Fibroblast of skin of left biceps (primary cell): Measurements from ENCODE around the gene KANK2.
"Not testable (repeated sequence)": the region's sequence is repeated elsewhere in the genome, so short reads cannot be mapped to it uniquely, and the experiment has no call there.

ENCODE experiments used
- DNase-seq, 2 experiments: peaks; one replicate each; pipeline ENCODE4 v3.0.0-alpha.2; 2013; ENCODE audit warnings: low read depth in 2 of 2

Gene KANK2

DNA sequence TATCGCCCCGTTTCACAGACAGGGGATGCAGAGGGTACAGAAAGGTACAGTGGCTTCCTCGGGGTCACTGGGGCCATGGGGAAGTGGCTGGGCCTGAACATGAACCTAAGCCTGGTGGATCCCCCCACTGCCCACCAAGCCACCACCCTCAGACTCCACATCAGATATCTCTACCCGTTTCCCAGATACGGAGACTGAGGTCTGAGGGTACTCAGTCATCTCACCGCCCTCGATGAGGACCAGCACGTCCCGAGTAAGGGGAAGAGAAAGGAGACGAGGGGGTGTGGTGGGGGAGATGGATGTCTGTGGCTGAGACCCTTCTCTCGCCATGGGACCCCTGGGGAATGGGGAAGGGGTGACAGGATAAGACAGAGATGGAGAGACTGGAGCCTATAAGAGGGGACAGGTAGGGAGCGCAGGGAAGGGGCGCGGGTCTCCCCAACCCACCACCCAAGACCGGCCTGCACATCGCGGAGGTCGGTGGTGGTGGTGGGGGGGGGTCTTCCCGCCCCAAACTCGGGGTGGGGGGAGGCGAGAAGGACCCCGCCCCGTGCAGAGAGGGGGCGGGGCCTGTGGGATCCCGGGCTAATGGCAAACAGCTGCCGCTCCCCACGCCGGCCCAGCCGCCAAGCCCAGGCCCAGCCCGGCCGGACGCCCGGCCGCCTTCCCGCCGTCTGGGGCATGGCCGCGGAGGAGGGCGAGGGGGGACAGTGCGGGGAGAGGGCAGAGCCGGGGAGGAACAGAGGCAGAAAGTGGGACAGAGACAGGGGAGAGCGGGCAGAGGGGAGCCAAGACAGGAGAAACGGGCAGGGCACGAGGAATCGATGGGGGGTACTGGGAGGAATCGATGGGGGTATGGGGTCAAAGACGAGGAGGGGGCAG lies 698 bp downstream of the KANK2 start:
- DNase-seq = no peak

DNA sequence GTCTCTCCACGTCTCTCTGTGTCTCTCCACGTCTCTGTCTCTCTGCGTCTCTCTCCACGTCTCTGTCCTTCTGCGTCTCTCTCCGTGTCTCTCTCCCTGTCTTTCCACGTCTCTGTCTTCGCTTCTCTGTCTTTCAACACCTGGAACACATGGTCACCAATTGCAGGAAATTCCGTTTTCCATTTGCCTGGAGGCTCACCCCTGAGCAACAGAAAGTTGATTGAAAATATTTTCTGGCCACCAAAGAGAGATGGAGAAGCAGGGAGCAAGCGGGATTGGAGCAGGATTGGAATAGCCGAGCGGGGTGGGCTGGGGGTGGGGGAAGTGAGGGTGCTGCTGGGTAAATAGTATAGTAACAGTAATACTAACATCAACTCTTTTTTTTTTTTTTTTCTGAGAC lies 1.7 kb downstream of the KANK2 start:
- DNase-seq = no peak

DNA sequence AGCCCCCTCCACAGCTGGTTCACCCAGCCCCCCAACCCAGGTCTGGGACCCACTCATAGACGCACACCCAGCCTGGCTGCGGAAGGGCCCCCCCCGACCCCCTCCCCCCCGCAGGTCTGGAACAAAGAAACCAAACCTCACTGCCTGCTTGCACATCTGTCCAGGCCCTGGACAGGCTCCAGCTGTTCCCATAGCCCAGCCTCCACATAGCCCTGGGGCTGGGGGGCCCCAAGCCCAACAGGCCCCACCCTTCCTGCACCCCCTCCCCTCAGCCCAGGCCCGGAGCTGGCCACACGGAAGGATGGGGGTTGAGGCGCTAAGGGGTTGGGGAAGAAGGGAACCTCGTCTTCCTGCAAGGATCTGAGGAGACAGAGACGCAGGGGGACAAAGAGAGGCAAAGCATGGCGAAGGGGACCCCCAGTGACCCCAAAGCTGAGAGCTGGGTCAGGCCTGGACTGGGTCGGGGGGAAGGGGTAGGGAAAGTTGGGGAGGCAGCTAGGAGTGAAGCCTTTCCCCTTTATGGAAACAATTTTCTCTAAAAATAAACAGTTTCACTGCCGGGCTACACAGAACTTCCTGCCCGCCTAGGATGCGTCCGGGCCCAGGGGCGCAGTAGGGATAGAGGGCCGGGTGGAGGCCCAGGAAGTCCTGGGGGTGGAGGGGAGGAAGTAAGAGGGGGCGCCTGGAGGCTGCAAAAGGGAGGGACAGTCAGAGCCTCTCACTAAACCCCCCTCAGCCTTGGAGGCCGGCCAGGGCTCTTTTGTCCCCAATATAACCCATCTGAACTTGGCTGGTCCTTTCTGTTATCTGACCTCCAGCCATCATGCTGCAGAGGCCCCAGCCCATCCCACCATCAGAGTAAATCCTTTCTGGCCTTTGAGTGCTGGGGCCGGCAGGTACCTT lies 2.4 kb downstream of the KANK2 start:
- no peak for DNase-seq

DNA sequence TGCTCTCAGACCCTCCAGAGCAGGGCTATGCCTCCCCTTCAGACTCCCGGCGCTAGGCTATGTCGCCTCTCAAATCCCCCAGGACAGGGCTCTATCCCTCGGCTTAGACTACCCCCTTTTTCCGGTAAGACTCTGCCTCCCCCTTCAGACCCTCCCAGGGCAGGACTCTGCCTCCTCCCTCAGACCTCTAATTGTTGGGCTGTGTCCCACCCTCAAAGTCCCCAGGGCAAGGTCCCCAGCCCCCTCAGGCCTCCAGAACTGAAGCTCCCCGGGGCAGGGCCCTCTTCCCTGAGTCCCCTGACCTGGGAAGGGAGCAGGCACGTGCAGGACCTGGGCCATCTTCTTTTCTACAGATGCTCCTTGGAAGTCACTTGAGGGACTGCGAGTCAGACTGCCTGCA lies 3.2 kb downstream of the KANK2 start:
- no peak for DNase-seq

DNA sequence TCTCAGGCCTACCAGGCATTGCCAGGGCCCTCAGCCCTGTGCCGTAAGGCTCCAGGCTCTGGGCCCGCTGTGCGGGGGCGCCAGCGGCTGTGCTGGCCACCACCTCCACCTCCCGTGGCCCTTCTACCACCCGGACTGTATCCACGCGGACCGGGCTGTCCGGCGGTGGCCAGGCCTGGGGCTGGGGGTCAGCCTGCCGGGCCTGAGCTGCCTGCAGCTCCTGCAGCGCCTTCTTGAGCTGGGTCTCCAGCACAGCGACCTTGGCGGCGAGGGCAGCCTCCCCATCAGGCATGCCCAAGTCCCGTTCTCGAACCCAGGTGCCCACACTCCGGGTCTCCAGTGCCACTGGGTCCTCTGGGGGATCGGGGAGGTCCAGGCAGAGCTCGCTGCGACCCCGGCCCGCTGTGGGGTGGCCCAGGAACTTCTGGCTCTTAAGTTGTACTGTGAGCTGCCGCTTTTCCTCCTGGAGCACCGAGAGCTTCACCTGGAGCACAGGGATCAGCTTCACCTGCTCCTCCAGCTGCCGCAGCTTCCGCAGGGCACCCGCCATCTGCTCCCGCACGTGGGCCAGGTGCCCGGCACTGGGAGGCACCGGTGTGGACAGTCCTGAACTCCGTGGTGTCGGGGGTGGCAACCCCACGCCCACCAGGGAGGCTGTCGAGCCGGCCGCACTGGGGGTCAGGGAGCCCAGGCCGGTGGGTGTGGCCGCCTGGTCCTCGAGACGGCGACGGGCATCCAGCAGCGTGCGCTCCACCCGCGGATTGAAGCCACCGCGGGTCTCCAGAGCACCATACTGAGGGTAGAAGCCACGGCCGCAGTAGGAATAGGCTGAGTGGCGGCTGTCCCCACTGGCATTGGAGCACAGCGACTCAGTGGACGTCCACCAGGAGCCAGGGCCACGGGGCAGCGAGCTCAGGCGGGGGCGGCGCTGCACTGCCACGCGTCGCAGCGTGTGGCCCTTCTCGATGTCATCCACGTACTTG lies 4.1 kb downstream of the KANK2 start:
- no peak for DNase-seq

DNA sequence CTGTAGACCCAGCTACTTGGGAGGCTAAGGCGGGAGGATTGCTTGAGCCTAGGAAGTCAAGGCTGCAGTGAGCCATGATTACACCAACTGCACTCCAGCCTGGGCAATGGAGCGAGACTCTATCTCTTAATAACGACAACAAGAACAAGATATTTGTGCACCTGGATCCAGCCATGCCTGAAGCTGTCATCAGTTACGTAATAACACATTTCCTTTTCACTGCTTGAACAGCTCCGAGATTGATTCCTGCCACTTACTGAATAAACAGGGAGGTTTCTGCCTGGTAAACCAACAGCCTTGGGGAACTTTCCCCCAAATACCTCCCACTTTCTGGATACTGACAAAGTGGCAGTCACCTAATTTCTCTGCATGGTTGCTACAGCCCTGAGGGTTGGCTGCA lies 5.4 kb downstream of the KANK2 start:
- no peak for DNase-seq

DNA sequence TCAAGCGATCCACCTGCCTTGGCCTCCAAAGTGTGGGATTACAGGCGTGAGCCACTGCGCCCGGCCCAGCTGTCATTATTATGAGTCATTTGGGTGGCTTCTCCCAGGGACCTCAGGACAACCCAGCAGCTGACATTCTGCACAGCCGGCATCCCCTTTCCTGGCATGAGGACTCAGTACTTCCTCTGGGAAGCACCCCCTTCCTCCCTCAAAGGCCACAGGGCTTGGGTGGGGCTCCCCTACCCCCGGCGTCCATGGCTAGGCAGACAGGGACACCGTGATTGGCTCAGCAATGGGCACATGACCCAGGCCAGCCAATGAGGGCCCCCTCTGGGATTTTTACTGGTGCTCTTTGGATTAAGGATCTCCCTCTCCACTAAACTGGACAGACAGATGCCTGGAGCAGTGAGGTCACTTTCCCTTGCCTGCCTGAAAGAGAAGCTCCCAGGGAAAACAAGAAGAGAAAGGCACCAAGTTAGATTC lies 6.0 kb downstream of the KANK2 start:
- DNase-seq = no peak

DNA sequence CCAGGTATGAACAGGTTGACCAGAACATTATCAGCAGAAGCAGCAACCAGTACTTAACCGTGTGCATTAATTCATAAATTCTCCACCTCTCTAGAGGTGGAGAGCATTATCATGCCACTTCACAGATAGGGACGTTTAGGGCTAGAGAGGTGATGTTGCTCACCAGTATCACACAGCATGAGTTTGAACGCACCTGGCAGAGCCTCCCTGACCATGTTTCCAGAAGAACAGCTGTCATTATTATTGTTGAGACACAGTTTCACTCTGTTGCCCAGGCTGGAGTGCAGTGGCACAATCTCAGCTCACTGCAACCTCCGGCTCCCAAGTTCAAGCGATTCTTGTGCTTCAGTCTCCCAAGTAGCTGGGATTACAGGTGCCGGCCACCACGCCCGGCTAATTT lies 6.8 kb downstream of the KANK2 start:
- no peak for DNase-seq

DNA sequence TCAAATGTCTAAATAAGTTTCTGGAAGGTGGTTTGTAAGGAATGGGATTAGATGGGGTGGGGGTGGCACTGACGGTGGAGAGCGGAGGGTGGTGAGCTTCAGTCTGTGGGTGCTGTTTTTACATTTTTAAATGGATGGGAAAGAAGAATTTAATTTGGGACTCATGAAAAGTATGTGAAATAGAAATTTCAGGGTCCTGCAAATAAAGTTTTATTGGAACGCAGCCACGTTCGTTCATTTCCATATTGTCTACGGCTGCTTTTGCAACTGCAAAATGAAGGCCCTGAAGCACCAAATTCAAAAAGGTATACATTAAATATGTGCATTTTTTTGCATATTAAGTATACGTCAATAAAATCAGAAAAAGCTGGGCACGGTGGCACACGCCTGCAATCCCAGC lies 9.9 kb downstream of the KANK2 start:
- no peak for DNase-seq

DNA sequence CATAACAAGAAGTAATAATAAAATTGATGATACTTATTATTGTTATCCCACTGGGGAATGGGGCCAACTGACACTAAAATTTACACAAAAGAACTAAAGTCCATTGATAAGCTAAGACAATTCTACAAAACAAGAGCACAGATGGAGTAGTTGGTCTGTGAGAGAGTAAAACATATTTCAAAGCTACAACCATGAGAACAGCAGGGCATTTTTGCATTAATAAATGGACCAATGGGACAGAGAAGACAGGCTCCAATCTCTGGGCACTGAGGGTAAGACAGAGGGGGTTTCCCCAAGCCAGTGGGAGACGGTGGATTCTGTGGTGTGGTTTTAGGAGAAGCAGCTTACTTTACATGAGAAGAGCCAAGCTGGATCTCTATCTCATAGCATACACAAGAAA lies 14.4 kb downstream of the KANK2 start:
- no peak for DNase-seq

DNA sequence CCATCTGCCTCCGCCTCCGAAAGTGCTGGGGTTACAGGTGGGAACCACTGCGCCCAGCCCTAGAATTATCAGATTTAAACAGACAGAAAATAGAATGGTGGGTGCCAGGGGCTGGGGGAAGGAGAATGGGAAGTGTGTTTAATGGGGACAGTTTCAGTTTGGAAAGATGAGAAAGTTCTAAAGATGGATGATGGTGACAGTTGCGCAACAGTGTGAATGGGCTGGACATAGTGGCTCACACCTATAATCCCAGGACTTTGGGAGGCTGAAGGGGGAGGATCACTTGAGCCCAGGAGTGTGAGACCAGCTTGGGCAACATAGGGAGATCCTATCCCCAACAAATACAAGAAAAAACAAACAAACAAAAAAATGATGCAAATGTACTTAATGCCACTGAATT lies 15.9 kb downstream of the KANK2 start:
- no peak for DNase-seq

DNA sequence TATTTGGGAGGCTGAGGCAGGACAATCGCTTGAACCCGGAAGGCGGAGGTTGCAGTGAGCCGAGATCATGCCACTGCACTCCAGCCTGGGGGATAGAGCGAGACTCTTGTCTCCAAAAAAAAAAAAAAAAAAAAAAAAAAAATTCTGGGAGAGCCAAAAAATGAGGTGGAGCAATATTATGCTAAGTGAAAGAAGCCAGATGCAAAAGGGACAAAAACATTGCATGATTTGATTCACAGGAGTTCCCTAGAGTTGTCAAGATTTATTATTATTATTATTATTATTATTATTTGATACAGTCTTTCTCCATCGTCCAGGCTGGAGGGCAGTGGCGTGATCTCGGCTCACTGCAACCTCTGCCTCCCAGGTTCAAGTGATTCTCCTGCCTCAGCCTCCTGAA lies 16.4 kb downstream of the KANK2 start:
- not testable (repeated sequence) for DNase-seq

DNA sequence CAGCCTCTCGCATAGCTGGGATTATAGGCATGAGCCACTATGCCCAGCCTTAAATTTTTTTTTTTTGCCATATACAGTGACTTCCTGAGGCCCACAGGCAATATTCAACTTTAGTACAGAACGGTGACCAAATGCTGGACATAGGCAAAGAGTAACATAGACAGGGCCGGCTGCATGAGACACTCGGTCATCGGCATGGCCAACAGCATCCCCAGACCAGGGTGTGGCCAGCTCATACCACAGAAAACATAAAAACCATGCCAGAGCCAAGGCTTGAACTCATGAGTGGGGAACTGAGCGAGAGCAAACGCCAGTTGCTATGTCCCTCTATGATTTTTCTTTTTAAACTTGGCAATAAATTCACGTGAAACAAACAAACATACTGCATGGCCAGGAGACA lies 17.0 kb downstream of the KANK2 start:
- no peak for DNase-seq

DNA sequence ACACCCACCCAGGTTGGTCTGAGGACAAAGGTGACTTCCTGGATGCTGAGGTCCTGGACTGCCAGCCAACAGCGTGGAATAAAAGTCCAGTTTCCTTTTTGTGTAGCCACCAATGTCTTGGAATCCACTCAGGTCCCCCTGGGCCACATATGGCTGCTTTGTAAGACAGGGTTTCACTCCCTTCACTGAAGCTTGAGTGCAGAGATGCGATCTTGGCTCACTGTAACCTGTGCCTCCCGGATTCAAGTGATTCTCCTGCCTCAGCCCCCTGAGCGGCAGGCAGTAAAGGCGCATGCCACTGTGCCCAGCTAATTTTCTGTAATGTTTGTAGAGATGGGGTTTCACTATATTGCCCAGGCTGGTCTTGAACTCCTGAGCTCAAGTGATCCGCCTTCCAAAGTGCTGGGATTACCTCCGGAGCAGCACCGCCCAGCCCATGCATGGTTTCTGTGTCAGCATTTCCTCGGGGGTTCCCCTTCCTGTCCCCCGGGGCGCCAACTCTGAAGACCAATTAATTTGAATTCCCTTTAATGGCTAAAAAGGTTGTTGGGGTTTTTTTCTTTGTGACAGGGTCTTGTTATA lies 17.5 kb downstream of the KANK2 start:
- DNase-seq = no peak

DNA sequence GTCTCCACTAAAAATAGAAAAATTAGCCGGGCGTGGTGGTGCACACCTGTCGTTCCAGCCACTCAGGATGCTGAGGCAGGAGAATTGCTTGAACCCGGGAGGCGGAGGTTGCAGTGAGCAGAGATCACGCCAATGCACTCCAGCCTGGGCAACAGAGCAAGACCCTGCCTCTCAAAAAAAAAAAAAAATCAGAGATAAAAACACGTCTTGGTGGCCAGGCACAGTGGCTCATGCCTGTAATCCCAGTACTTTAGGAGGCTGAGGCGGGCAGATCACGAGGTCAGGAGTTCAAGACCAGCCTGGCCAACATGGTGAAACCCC lies 18.2 kb downstream of the KANK2 start:
- not testable (repeated sequence) for DNase-seq

DNA sequence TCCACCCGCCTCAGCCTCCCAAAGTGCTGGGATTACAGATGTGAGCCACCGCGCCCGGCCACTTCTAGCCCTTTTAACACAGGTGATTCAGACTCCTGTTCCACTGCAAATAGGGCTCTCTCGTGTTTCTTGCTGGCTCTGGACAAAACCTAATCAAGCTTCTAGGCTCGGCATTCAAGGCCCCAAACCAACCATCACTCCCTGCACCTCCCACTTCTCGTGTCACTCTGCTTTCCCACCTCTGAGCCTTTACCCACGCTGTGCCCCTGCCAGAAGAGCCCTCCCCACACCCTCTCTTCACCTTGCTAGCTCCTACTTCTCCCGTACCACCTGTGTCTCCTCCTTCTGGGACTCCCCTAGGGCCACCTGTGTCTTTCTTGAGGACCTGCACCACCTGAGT lies 19.8 kb downstream of the KANK2 start:
- no peak for DNase-seq

DNA sequence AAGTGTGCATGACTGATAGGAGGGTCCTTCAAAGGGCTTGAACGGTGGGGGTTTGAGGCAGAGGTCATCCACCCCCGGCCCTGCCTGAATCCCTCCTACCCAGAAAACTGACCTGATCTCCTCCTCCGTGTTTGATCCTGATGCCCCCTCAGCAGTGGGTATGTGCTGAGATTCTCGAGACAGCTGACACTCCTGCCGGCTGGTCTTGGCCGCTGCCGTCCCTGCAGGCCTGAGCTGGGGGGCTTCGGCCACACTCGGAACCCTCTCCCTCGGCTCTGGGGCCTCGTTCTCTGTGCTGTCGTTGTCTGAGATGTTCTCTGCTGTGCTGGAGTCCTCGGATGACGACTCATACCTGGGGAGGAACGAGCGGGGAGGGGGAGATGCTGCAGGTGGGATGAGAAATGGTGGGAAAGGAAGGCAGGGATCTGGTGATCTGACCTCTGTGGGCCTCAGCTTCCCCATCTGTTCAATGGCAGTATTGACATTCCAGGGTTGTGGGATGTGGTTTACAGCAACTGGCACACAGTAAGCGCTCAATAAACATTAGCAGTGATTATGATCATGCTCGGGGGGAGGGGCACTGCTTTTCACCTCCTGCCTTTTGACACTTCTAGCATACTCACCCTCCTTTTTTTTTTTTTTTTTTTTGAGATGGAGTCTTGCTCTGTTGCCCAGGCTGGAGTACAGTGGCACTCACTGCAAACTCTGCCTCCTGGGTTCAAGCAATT lies 20.7 kb downstream of the KANK2 start:
- no peak for DNase-seq

DNA sequence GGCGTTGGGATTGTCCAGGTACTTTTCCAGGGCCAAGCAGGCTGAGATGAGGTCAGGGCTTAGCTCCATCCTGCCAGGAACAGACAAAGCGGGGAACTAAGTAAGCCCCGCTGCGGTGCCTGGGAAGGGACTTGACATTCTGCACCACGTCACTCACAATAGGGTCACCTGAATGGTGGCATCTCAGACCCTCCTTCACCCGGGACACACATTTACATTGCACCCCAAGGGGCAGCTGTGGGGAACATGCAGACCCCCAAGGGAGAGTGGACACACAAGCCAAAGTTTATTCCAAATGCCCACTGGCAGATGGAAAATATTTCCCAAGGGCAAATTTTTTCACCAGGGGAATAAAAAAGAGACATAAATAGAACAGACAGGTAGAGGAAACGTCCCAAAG lies 21.4 kb downstream of the KANK2 start:
- no peak for DNase-seq

DNA sequence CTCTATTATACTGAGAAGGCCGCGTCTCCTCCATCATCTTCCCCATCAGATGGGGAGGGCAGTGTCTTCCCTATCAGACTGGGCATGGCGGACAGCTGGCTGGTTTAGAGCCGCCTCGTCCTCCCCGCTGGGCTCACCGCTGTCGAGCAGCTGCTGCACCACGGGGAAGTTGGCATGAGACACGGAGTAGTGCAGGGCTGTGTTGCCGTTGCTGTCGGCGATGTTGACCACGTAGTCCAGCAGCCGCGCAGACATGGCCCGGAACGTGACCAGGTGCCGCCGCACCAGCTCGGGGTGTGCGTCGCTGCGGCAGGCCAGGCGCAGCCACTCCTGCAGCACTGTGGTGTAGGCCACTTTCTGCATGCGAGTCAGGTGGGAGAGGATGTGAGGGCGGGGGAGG lies 23.0 kb downstream of the KANK2 start:
- no peak for DNase-seq

DNA sequence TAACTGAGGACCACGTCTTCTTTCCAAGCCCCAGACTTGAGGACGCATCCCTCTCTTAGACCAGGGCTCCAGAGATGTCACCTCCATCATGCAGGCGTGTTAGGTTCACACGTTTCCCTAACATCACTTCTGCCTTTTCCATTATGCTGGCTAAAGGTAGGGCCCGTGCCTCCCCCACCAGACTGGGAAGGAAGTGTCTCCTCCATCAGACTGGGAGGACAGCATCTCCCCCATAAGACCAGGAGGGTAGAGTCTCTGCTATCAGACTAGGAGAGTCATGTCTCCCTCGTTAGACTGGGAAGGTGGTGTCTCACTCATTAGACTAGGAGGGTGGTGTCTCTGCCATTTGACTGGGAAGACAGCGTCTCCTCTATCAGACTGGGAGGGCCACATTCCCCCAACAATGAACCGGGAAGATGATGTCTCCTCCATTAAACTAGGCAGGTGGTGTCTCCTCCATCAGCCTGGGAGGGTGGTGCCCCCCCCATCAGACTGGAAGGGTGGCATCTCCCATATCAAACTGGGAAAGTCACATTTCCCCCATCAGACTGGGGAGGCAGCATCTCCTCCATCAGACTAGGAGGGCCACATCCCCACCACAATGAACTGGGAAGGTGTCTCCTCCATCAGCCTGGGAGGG lies 23.7 kb downstream of the KANK2 start:
- no peak for DNase-seq
